GM19328 (cell line): ENCODE results near the gene AAK1.
"Not testable (repeated sequence)": the region's sequence is repeated elsewhere in the genome, so short reads cannot be mapped to it uniquely, and the experiment has no call there.

ENCODE experiments used
- ATAC-seq: cut with Tn5 transposase; IDR thresholded peaks from one replicate; pipeline ENCODE4 v1.9.1; 2021; ENCODE audit warnings: mild to moderate bottlenecking, moderate library complexity; ENCODE audit not compliant: unreplicated experiment

AAK1 gene

GRCh38 chr2:69628325-69629021 is 15.1 kb downstream of the AAK1 start:
- no peak for ATAC-seq

GRCh38 chr2:69625078-69625795 is 18.3 kb downstream of the AAK1 start:
- ATAC-seq, result no peak

GRCh38 chr2:69624611-69625010 is 18.9 kb downstream of the AAK1 start:
- ATAC-seq, result no peak

- ATAC-seq, result no peak
Observed at GRCh38 chr2:69624131-69624530, 19.4 kb downstream of the AAK1 start.

GRCh38 chr2:69623236-69623635 is 20.3 kb downstream of the AAK1 start:
- no peak for ATAC-seq

- not testable (repeated sequence) for ATAC-seq
Observed at GRCh38 chr2:69622805-69623204, 20.7 kb downstream of the AAK1 start.

GRCh38 chr2:69622017-69622540 is 21.5 kb downstream of the AAK1 start:
- not testable (repeated sequence) for ATAC-seq

- ATAC-seq, result no peak
Observed at GRCh38 chr2:69621440-69621839, 22.1 kb downstream of the AAK1 start.

- no peak for ATAC-seq
Observed at GRCh38 chr2:69620870-69621269, 22.7 kb downstream of the AAK1 start.

GRCh38 chr2:69619725-69620124 is 23.8 kb downstream of the AAK1 start:
- no peak for ATAC-seq

GRCh38 chr2:69618362-69618761 is 25.2 kb downstream of the AAK1 start:
- no peak for ATAC-seq

GRCh38 chr2:69617744-69618143 is 25.8 kb downstream of the AAK1 start:
- ATAC-seq, result no peak

- no peak for ATAC-seq
Observed at GRCh38 chr2:69616755-69617154, 26.8 kb downstream of the AAK1 start.

GRCh38 chr2:69615969-69616368 is 27.6 kb downstream of the AAK1 start:
- ATAC-seq, result no peak

- ATAC-seq, result no peak
Observed at GRCh38 chr2:69615078-69615625, 28.4 kb downstream of the AAK1 start.

- ATAC-seq, result no peak
Observed at GRCh38 chr2:69612707-69613106, 30.8 kb downstream of the AAK1 start.

- ATAC-seq, result no peak
Observed at GRCh38 chr2:69612200-69612599, 31.3 kb downstream of the AAK1 start.

GRCh38 chr2:69608109-69608508 is 35.4 kb downstream of the AAK1 start:
- no peak for ATAC-seq

- ATAC-seq, result not testable (repeated sequence)
Observed at GRCh38 chr2:69606771-69607170, 36.8 kb downstream of the AAK1 start.

- no peak for ATAC-seq
Observed at GRCh38 chr2:69605284-69605683, 38.3 kb downstream of the AAK1 start.

GRCh38 chr2:69604836-69605235 is 38.7 kb downstream of the AAK1 start:
- no peak for ATAC-seq
